RWPE2 (cell line): ENCODE results near the gene IQCH.

ENCODE experiments used
- ATAC-seq: fragments of 200-7000 bp; cut with Tn5 transposase; 3 replicates; pipeline ENCODE4 v1.9.1; 2021; ENCODE audit warnings: low read depth
- DNase-seq: peaks from one replicate; pipeline ENCODE4 v3.0.0-alpha.2; 2020; ENCODE audit warnings: low spot score
- H3K27ac ChIP-seq: fragments of 450-650 bp; 2 replicates; pipeline ENCODE4 v1.5.1; 2017; ENCODE audit warnings: mild to moderate bottlenecking; ENCODE audit not compliant: poor library complexity, severe bottlenecking
- H3K27me3 ChIP-seq: fragments of 250-450 bp; sonication (Bioruptor Pico); 2 replicates; pipeline ENCODE4 v1.5.1; 2021; ENCODE audit warnings: mild to moderate bottlenecking, moderate library complexity; ENCODE audit not compliant: insufficient read depth, poor library complexity, severe bottlenecking
- H3K36me3 ChIP-seq: fragments of 250-450 bp; sonication (Bioruptor Pico); 2 replicates; pipeline ENCODE4 v1.5.1; 2020; ENCODE audit warnings: low read depth, mild to moderate bottlenecking, moderate library complexity
- H3K4me1 ChIP-seq: fragments of 250-450 bp; sonication (Bioruptor Pico); 2 replicates; pipeline ENCODE4 v1.5.1; 2021; ENCODE audit warnings: mild to moderate bottlenecking, moderate library complexity; ENCODE audit not compliant: insufficient read depth, poor library complexity, severe bottlenecking
- H3K4me3 ChIP-seq: fragments of 250-450 bp; sonication (Bioruptor Pico); 2 replicates; pipeline ENCODE4 v1.5.1; 2021; ENCODE audit warnings: mild to moderate bottlenecking, moderate library complexity; ENCODE audit not compliant: severe bottlenecking
- H3K9me3 ChIP-seq: fragments of 250-450 bp; sonication (Bioruptor Pico); 2 replicates; pipeline ENCODE4 v1.5.1; 2021; ENCODE audit warnings: mild to moderate bottlenecking, moderate library complexity; ENCODE audit not compliant: severe bottlenecking
- CTCF ChIP-seq: fragments of 450-650 bp; IDR thresholded peaks from one replicate; pipeline ENCODE4 v1.5.1; 2017; ENCODE audit warnings: mild to moderate bottlenecking, moderate library complexity; ENCODE audit not compliant: poor library complexity, severe bottlenecking

Gene IQCH

GRCh38 chr15:67544475-67544874 lies 289.9 kb downstream of the IQCH start:
- ATAC-seq, result no peak
- H3K4me1 ChIP-seq, result peaks cover 19% of the 10 kb centered on the region

GRCh38 chr15:67545864-67546263 lies 291.3 kb downstream of the IQCH start:
- Histone ChIP-seq H3K4me1 (peaks cover 5% of the 10 kb centered on the region), H3K27ac (no peak overlapping the region), H3K4me3 (no peak overlapping the region), H3K9me3 (no peaks in the 10 kb centered on the region), H3K36me3 (peaks cover 24% of the 10 kb centered on the region), H3K27me3 (no peaks in the 10 kb centered on the region)
- no peak for TF ChIP-seq CTCF
- DNase-seq, result no peak
- no peak for ATAC-seq

More at GRCh38 chr15:67544475-67544874, 289.9 kb downstream of the IQCH start:
- no peaks in the 10 kb centered on the region for H3K9me3 ChIP-seq
- no peak overlapping the region for H3K4me3 ChIP-seq
- TF ChIP-seq CTCF, result no peak
- no peak overlapping the region for H3K27ac ChIP-seq
- no peaks in the 10 kb centered on the region for H3K27me3 ChIP-seq
- DNase-seq, result no peak
- peaks cover 14% of the 10 kb centered on the region for H3K36me3 ChIP-seq

GRCh38 chr15:67547064-67547463 lies 292.5 kb downstream of the IQCH start:
- no peak overlapping the region for H3K4me3 ChIP-seq
- peaks cover 36% of the 10 kb centered on the region for H3K36me3 ChIP-seq
- ATAC-seq (no peak), DNase-seq (no peak)
- H3K27me3 ChIP-seq, result no peaks in the 10 kb centered on the region
- H3K9me3 ChIP-seq, result no peaks in the 10 kb centered on the region
- H3K4me1 ChIP-seq, result no peaks in the 10 kb centered on the region
- no peak for TF ChIP-seq CTCF
- H3K27ac ChIP-seq, result no peak overlapping the region

- DNase-seq, result no peak
- no peak for TF ChIP-seq CTCF
- Histone ChIP-seq H3K4me1 (no peaks in the 10 kb centered on the region), H3K27me3 (no peaks in the 10 kb centered on the region), H3K36me3 (peaks cover 36% of the 10 kb centered on the region), H3K4me3 (no peak overlapping the region), H3K27ac (no peak overlapping the region), H3K9me3 (no peaks in the 10 kb centered on the region)
- ATAC-seq, result no peak
Measured at GRCh38 chr15:67547836-67548235, 293.2 kb downstream of the IQCH start.

- Histone ChIP-seq H3K27me3 (no peaks in the 10 kb centered on the region), H3K4me3 (no peak overlapping the region), H3K36me3 (peaks cover 41% of the 10 kb centered on the region), H3K9me3 (no peaks in the 10 kb centered on the region), H3K4me1 (no peaks in the 10 kb centered on the region), H3K27ac (no peak overlapping the region)
- DNase-seq (no peak), ATAC-seq (peak; percentile 70)
- no peak for TF ChIP-seq CTCF
Measured at GRCh38 chr15:67548236-67548852, 293.8 kb downstream of the IQCH start.
